ENCODE results near the gene DNAL4. TPM values are rescaled to one million over a fixed set of nuclear protein-coding genes. Genes with fewer than 3 reads are reported as not detected.
A peak's percentile ranks its signal among the peaks of the same experiment; 100 is the strongest.

Gene DNAL4
- total RNA-seq, 1 donor, result 17.0 TPM

- peaks cover 84% of the 10 kb centered on the region for H3K36me3 ChIP-seq (ENCODE audit: insufficient read depth, low read length)
- H3K4me1 ChIP-seq (ENCODE audit: insufficient read depth, low read length), result no peaks in the 10 kb centered on the region
- H3K4me2 ChIP-seq (ENCODE audit: insufficient read depth, low read length), result no peak overlapping the region
- DNase-seq (ENCODE audit: insufficient read length, low spot score, missing footprints), result peak; percentile 56
- H2AFZ ChIP-seq (ENCODE audit: low read length), result no peak overlapping the region
- H3K79me2 ChIP-seq (ENCODE audit: insufficient read depth, low read length), result no peaks in the 10 kb centered on the region
- TF ChIP-seq CTCF (IDR thresholded peaks at IDR 0.05; ENCODE audit: extremely low read depth, low read depth, low read length), result no peak
- H3K4me3 ChIP-seq (ENCODE audit: insufficient read depth, low read length), result no peak overlapping the region
- peaks cover 3% of the 10 kb centered on the region for H4K20me1 ChIP-seq (ENCODE audit: insufficient read depth, low read length)
- no peak overlapping the region for H3K27ac ChIP-seq (ENCODE audit: low read depth, low read length)
- H3K27me3 ChIP-seq (ENCODE audit: insufficient read depth, low read length), result no peaks in the 10 kb centered on the region
- H3K9me3 ChIP-seq (ENCODE audit: low read depth, low read length), result no peaks in the 10 kb centered on the region
Measured at GRCh38 chr22:38740754-38741153, 53.2 kb downstream of the DNAL4 start.

GRCh38 chr22:38740116-38740723 is 53.7 kb downstream of the DNAL4 start:
- peaks cover 84% of the 10 kb centered on the region for H3K36me3 ChIP-seq (ENCODE audit: insufficient read depth, low read length)
- no peaks in the 10 kb centered on the region for H3K27me3 ChIP-seq (ENCODE audit: insufficient read depth, low read length)
- H3K4me3 ChIP-seq (ENCODE audit: insufficient read depth, low read length), result no peak overlapping the region
- H4K20me1 ChIP-seq (ENCODE audit: insufficient read depth, low read length), result peaks cover 3% of the 10 kb centered on the region
- DNase-seq (ENCODE audit: insufficient read length, low spot score, missing footprints), result peak; percentile 88
- no peaks in the 10 kb centered on the region for H3K9me3 ChIP-seq (ENCODE audit: low read depth, low read length)
- no peaks in the 10 kb centered on the region for H3K4me1 ChIP-seq (ENCODE audit: insufficient read depth, low read length)
- no peak overlapping the region for H3K27ac ChIP-seq (ENCODE audit: low read depth, low read length)
- H2AFZ ChIP-seq (ENCODE audit: low read length), result no peak overlapping the region
- TF ChIP-seq CTCF (IDR thresholded peaks at IDR 0.05; ENCODE audit: extremely low read depth, low read depth, low read length), result no peak
- H3K4me2 ChIP-seq (ENCODE audit: insufficient read depth, low read length), result no peak overlapping the region
- no peaks in the 10 kb centered on the region for H3K79me2 ChIP-seq (ENCODE audit: insufficient read depth, low read length)

GRCh38 chr22:38739300-38740055 is 54.5 kb downstream of the DNAL4 start:
- Histone ChIP-seq H3K27me3 (ENCODE audit: insufficient read depth, low read length) (no peaks in the 10 kb centered on the region), H3K4me2 (ENCODE audit: insufficient read depth, low read length) (no peak overlapping the region), H3K27ac (ENCODE audit: low read depth, low read length) (no peak overlapping the region), H3K4me3 (ENCODE audit: insufficient read depth, low read length) (no peak overlapping the region), H3K9me3 (ENCODE audit: low read depth, low read length) (no peaks in the 10 kb centered on the region), H2AFZ (ENCODE audit: low read length) (no peak overlapping the region), H4K20me1 (ENCODE audit: insufficient read depth, low read length) (peaks cover 3% of the 10 kb centered on the region), H3K36me3 (ENCODE audit: insufficient read depth, low read length) (peaks cover 80% of the 10 kb centered on the region), H3K4me1 (ENCODE audit: insufficient read depth, low read length) (no peaks in the 10 kb centered on the region), H3K79me2 (ENCODE audit: insufficient read depth, low read length) (no peaks in the 10 kb centered on the region)
- no peak for TF ChIP-seq CTCF (IDR thresholded peaks at IDR 0.05; ENCODE audit: extremely low read depth, low read depth, low read length)
- peak; percentile 70 for DNase-seq (ENCODE audit: insufficient read length, low spot score, missing footprints)

GRCh38 chr22:38738475-38739070 is 55.4 kb downstream of the DNAL4 start:
- Histone ChIP-seq H3K9me3 (ENCODE audit: low read depth, low read length) (no peaks in the 10 kb centered on the region), H3K4me1 (ENCODE audit: insufficient read depth, low read length) (no peaks in the 10 kb centered on the region), H3K27me3 (ENCODE audit: insufficient read depth, low read length) (no peaks in the 10 kb centered on the region), H3K36me3 (ENCODE audit: insufficient read depth, low read length) (peaks cover 83% of the 10 kb centered on the region), H4K20me1 (ENCODE audit: insufficient read depth, low read length) (peaks cover 6% of the 10 kb centered on the region), H3K4me3 (ENCODE audit: insufficient read depth, low read length) (no peak overlapping the region), H3K27ac (ENCODE audit: low read depth, low read length) (no peak overlapping the region), H3K79me2 (ENCODE audit: insufficient read depth, low read length) (no peaks in the 10 kb centered on the region), H3K4me2 (ENCODE audit: insufficient read depth, low read length) (no peak overlapping the region), H2AFZ (ENCODE audit: low read length) (no peak overlapping the region)
- TF ChIP-seq CTCF (IDR thresholded peaks at IDR 0.05; ENCODE audit: extremely low read depth, low read depth, low read length), result no peak
- peak; percentile 65 for DNase-seq (ENCODE audit: insufficient read length, low spot score, missing footprints)
